ENCODE measurements around the gene VEGFB.

Gene VEGFB, protein sequence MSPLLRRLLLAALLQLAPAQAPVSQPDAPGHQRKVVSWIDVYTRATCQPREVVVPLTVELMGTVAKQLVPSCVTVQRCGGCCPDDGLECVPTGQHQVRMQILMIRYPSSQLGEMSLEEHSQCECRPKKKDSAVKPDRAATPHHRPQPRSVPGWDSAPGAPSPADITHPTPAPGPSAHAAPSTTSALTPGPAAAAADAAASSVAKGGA

DNA sequence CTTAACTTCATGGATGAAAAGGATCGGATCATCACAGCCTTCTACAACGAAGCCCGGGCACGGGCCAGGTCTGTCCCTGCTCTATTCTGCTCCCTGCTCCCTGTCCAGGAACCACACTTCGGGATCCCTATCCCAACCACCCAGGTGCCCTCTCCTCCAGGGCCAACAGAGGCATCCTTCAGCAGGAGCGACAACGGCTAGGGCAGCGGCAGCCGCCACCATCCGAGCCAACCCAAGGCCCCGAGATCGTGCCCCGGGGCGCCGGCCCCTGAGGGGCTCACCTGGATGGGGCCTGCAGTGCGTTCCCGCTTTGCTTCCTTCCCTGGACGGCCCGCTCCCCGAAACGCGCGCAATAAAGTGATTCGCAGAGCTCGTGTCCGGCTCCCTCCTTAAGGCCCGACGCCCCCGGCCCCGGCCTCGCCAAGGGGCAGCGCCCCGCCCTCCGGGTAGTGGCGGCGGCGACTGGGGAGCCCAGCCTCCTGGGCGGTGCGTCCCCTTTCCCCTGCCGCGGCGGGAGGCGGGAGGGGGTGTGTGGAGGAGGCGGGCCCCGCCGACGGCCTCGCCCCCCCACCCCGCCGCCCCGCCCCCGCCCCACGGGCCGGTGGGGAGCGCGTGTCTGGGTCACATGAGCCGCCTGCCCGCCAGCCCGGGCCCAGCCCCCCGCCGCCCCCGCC, at the start of gene VEGFB:
Gene VEGFB, plus strand, starts transcription at position 672 of the 674 bp plus-strand sequence. CDS start 250 bp downstream, outside the sequence.
- DNase-seq (ENCODE audit: extremely low read depth in 1 of 2, low read depth in 1 of 2): peak in 1 of 2 donors; percentile 63

DNA sequence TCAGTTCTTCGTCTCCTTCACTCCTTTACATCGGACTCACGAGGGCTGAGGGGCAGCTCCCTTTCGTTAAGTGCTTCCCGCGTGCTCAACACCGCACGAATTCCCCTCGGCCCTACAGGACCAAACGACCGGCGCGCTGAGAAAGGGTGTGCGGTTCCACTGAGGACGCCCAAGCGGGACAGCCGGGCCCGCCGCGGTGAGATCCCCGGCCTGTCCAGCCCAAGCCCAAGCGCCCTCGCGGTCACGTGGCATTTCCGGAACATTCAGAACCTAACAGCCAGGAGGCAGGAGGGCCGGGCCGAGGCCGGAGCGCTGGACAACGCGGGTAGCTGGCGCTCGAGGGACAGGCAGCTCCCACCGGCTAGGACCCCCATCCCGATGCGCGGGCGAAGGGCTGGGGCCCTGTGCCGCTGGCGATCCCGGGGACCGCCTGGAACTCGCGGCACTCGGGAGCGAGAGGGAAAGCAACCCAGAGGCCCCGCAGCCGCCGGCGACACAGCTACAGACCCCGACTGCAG, 49.1 kb upstream of the VEGFB start:
- DNase-seq (ENCODE audit: extremely low read depth in 1 of 2, low read depth in 1 of 2): no peak

DNA sequence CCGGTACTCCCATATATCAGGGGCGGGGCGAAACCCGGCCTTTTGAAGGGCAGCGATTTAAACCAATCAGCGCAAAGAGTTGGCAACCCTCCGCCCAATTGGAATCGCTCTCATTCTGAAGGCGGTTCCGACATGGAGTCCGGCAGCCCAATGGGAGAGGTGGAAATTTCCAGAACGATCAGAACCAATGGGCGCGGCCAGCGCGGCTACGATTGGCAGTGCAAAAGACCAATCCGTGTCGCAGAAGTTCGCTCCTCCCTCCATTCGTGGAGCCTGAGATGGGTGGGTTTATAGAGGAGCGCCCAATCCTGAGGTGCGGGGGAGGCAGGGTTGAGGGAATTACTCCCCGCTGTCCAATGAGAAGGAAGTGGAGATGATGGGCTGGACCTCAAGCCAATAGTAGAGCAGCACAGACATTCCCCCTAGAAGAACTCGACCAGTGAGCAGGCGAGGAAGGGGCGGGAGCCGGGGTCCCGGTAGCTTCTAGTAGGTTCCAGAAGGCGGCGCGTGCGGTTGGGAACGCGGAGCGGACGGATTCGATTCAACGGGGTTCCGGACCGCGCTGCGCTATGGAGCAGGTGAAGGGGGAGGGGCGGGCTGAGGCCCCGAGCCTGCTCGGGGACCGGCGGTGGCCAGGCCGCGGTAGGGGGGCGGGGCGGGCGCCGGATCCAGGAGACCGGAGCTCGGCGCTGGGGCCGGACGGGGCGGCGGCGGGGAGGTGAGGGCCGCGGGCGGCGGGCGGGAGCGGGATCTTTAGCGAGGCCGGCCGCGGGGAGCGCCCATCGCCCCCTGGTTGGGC, 48.5 kb upstream of the VEGFB start, which contains the start of gene STIP1:
Gene STIP1, plus strand, starts transcription at position 479 of the 799 bp plus-strand sequence. Its CDS starts 91 bp downstream, at position 570.
- peak; percentile 96 to 99 for DNase-seq (ENCODE audit: extremely low read depth in 1 of 2, low read depth in 1 of 2)

GRCh38 chr11:64186492-64187165, 47.8 kb upstream of the VEGFB start:
- no peak for DNase-seq (ENCODE audit: extremely low read depth in 1 of 2, low read depth in 1 of 2)

GRCh38 chr11:64192434-64192833, 42.0 kb upstream of the VEGFB start:
- DNase-seq (ENCODE audit: extremely low read depth in 1 of 2, low read depth in 1 of 2): no peak

- DNase-seq (ENCODE audit: extremely low read depth in 1 of 2, low read depth in 1 of 2): no peak
Observed at GRCh38 chr11:64196626-64197025, 37.8 kb upstream of the VEGFB start.

DNA sequence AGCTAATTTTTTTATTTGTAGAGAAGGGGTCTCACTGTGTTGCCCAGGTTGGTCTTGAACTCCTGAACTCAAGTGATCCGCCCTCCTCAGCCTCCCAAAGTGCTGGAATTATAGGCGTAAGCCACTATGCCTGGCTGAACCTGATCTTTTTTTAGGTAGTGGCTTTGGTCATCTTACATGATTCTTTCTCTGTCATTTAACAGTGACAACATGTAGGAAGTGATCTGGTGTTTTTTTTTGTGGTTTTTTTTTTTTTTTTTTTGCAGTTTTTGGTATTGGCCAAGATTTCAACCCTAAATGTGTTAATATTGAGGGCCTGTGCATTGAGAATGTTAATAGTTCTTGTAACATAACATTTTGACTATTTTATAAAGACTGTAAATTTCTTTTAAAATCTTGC, 35.9 kb upstream of the VEGFB start:
- DNase-seq (ENCODE audit: extremely low read depth in 1 of 2, low read depth in 1 of 2): no peak

GRCh38 chr11:64201543-64201942, 32.8 kb upstream of the VEGFB start:
- no peak for DNase-seq (ENCODE audit: extremely low read depth in 1 of 2, low read depth in 1 of 2)

DNA sequence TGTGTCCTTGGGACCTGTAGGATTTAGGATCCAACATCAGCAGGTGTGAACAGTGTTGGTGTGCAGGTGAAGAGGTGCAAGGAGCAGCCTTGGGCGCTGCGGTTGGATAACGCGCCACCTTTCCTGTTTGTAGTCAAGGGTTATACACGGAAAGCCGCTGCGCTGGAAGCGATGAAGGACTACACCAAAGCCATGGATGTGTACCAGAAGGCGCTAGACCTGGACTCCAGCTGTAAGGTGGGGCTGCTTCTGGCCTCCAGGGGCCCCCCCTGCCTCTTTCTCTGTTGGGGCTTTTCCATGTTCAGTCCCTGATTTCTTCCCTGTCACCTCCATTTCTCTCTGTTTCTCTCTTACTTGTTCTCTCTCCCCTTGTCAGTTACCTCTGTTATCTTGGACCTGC, 31.4 kb upstream of the VEGFB start:
- DNase-seq (ENCODE audit: extremely low read depth in 1 of 2, low read depth in 1 of 2): no peak

DNA sequence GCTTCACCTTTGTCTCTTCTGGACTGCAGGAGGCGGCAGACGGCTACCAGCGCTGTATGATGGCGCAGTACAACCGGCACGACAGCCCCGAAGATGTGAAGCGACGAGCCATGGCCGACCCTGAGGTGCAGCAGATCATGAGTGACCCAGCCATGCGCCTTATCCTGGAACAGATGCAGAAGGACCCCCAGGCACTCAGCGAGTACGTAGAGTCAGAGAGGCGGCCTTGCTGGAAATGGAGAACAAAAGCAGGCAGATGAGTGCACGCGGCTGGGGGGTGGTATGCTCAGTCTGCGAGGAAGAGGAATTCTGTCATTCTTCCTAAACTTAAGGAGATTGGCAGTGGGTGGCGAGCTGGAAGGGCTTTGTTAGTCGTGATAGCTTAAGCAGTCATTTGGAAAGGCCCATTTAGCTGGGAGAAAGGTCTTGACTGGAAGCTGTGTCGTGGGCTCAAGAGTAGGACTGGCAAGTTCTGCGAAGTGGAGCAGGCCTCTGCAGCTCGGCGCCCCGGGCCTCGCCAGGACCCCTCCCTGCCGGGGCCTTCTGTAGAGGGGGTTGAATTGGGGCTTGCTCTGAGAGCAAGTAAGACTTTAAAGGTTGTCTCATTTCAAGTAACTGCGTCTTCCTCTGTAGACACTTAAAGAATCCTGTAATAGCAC, 30.8 kb upstream of the VEGFB start:
- DNase-seq (ENCODE audit: extremely low read depth in 1 of 2, low read depth in 1 of 2): no peak

- DNase-seq (ENCODE audit: extremely low read depth in 1 of 2, low read depth in 1 of 2): no peak
Observed at GRCh38 chr11:64204080-64204440, 30.3 kb upstream of the VEGFB start.

- peak; percentile 68 to 69 for DNase-seq (ENCODE audit: extremely low read depth in 1 of 2, low read depth in 1 of 2)
Observed at GRCh38 chr11:64204464-64204989, 29.9 kb upstream of the VEGFB start.

DNA sequence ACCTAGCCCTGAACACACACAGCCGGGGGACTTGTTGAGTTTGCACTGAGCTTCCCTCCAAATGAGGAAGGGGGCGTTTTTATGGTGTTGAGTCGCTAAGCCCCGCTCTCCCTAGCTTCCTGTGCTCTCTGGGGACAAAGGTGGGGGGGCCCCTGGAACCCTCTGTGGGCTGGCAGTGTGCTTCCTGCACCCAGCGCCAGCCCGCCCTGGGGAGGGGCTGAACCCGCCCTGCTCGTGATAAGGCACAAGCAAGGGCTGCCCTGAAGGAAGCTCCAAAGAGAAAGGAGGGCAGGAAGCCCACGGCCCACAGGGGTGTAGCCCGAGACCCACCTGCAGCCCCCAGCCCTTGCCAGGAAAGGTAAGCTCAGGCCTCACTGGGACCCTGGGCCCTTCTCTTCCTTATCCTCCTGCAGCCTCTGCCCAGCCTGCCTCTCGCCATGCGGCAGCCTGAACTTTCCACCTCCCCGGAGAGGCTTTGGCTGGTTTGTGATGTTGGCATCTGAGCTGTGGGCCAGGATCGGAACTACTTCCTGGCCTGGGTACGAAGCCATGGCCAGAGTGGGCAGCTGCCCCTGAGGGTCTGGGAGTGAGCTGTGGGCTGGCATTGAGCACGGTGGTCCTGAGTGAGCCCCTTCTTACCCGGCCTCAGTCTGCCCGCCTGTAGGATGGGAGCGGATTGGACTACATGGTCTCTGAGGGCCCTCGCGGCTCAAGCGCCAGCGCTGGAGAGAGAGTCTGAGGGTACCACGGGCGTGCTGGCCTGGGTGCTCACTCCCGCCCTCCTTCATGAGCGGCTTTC, 27.7 kb upstream of the VEGFB start, which contains the start of gene FERMT3:
Gene FERMT3, plus strand, starts transcription at position 265 of the 799 bp plus-strand sequence. CDS start 644 bp downstream, outside the sequence.
- peak in 1 of 2 donors; percentile 53 for DNase-seq (ENCODE audit: extremely low read depth in 1 of 2, low read depth in 1 of 2)

DNA sequence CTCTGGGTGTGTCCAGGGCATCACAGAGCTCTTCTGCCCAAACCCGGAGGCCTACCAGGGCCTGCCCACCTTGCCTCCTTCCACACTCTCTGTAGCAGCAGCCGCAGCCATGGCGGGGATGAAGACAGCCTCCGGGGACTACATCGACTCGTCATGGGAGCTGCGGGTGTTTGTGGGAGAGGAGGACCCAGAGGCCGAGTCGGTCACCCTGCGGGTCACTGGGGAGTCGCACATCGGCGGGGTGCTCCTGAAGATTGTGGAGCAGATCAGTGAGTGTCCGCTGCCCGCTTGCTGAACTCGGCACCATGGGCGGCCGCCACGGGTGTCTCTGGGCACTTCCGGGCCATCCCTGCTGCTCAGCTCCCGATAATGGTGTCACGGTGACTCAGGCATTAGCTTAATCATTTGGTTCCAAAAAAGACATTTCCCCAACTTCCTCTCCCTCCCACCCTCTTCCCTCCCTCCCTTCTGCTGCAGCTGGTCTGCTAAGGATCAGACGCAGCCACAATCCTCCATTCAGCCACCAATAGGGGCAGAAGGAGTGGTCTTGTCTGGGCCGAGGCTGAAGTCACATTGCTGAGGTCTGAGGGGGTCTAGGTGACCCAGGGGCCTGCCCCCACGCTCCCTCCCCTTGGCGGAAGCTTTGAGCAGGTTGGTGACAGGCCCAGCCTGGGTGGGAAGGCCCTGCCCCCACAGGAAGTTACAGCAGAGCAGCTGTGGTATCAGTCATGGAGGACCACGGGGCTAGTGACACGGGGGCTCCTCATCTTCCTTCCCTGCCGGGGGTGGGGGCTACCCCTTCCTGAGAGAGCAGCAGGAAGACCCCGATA, 26.9 kb upstream of the VEGFB start:
- DNase-seq (ENCODE audit: extremely low read depth in 1 of 2, low read depth in 1 of 2): peak in 1 of 2 donors; percentile 59

DNA sequence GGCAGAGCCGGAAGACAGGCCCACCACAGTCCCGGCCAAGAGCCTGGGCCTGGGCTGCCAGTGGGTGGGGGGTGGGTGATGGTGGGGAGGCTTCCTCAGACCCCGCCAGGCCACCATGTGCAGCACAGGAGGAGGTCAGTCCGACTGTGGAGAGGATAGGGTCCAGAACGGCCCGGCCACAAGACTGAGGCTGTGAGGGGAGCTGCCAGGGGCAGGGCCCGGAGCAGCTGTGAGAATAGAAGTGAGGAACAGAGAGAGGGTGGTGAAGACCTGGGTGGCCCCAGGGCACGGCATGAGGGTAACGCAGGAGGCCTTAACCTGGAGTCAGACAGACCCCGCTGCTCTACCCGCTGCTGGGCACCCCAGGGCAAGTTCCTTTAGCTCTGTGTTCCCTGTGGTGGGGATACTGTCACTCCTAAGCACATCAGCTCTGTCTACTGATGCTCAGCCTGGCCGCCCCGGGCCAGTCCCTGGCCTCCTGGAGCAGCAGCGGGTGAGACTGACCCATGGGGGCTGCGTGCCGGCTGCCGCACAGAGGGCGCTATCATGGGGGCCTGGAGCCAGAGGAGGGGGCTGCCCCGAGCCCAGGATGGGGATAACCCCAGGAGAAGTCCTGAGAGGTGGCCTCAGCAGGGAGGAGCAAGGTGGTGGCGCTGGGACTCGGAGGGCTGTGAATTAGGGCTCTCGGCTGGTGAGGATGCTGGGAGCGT, 26.1 kb upstream of the VEGFB start:
- no peak for DNase-seq (ENCODE audit: extremely low read depth in 1 of 2, low read depth in 1 of 2)

- no peak for DNase-seq (ENCODE audit: extremely low read depth in 1 of 2, low read depth in 1 of 2)
Observed at GRCh38 chr11:64208796-64209562, 25.4 kb upstream of the VEGFB start.

DNA sequence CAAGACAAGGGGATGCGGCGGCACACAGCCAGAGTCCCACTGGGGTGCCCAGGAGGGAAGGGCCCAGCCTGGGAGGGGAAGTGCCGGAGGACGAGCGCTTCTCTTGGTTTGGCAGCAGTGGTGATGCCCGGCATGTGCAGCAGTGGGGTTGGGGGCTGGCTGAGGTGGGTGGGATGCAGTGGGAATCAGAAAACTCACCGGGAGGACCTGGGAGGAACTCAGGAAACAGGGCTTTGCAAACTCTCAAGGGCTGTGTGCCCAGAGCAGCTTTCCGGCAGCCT, 24.9 kb upstream of the VEGFB start:
- no peak for DNase-seq (ENCODE audit: extremely low read depth in 1 of 2, low read depth in 1 of 2)
